Forelimb muscle (tissue), 1 donor: ENCODE results near the gene PRAMEF13. TPM values are rescaled to one million over a fixed set of nuclear protein-coding genes. Genes with fewer than 3 reads are reported as not detected.
"Not testable (repeated sequence)": the region's sequence is repeated elsewhere in the genome, so short reads cannot be mapped to it uniquely, and the experiment has no call there.

Experiments used
- DNase-seq: peaks from one replicate; pipeline ENCODE4 v3.0.0-alpha.2; 2013; ENCODE audit warnings: low read depth
- polyA plus RNA-seq: library from polyadenylated mRNA; unstranded; fragments of 120-200 nt; gene quantifications from one replicate; pipeline ENCODE4 v1.2.1, GENCODE V29; 2013; ENCODE audit not compliant: insufficient read length

The PRAMEF13 gene
- polyA plus RNA-seq, 1 donor, result not detected

- not testable (repeated sequence) for DNase-seq
Observed at GRCh38 chr1:13171548-13171947, 29.7 kb downstream of the PRAMEF13 start, which contains the start of gene PRAMEF9. TSS of gene PRAMEF9 (plus strand) at chr1:13171848. CDS start at chr1:13175281, 3,433 bp downstream.

DNA sequence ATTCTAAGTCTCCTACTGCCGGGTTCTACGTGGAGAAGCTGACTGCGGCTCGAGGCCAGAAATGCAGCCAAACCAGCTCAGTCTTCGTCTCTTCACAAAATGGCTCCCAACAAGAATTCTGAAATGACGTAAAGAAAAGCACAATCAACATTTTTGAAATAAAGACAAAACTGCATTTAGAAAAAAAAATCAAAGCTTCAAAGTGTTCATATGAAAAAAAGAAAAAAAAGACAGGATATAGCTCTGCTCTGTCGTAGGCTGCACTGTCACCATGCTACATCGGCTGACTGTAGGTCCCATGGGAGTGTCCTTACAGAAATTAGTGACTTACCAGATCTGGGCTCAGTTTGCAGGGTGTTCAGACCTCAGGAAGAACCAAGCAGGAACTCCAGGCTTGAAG is 35.7 kb downstream of the PRAMEF13 start, which contains the start of gene HNRNPCL4:
Gene HNRNPCL4 (minus strand): TSS at position 101 of the 400 bp plus-strand sequence. CDS start 164 bp downstream, outside the sequence.
- DNase-seq, result not testable (repeated sequence)

DNA sequence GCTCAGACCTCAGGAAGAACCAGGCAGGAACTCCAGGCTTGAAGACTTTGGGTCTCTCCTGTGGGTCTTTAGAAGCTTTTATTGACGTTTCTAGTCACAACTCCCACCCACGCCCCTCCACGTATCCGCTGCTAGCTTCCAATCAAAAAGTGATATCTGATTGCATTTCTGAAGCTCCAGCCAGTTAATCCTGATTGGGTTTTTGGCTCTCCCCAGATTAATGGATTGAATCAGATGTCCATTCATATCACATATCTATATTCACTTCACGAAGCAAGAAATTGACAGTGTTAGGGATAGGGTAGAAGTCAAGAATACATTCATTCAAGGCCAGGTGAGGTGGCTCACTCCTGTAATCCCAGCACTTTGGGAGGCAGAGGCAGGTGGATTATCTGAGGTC is 45.3 kb downstream of the PRAMEF13 start, which contains the start of gene PRAMEF26:
Gene PRAMEF26 (minus strand): TSS at position 101 of the 400 bp plus-strand sequence. CDS start 2,914 bp downstream, outside the sequence.
- not testable (repeated sequence) for DNase-seq

Other genes starting within 250 kb of the PRAMEF13 start
- gene PRAMEF27, start 144.8 kb downstream of the PRAMEF13 start, polyA plus RNA-seq, result not detected
- not detected for gene HNRNPCL3, start 140.6 kb downstream of the PRAMEF13 start, polyA plus RNA-seq
- gene PRAMEF25, start 130.6 kb downstream of the PRAMEF13 start, polyA plus RNA-seq, result not detected
- not detected for gene HNRNPCL2, start 84.6 kb downstream of the PRAMEF13 start, polyA plus RNA-seq
- gene PRAMEF26, start 45.4 kb downstream of the PRAMEF13 start, polyA plus RNA-seq, result not detected
- 0.20 TPM for gene HNRNPCL4, start 35.8 kb downstream of the PRAMEF13 start, polyA plus RNA-seq
- not detected for gene PRAMEF9, start 29.6 kb downstream of the PRAMEF13 start, polyA plus RNA-seq
- gene PRAMEF18, start 24.7 kb upstream of the PRAMEF13 start, polyA plus RNA-seq, result not detected
- gene PRAMEF5, start 52.8 kb upstream of the PRAMEF13 start, polyA plus RNA-seq, result not detected
- not detected for gene PRAMEF8, start 83.7 kb upstream of the PRAMEF13 start, polyA plus RNA-seq
- gene PRAMEF33, start 102.1 kb upstream of the PRAMEF13 start, polyA plus RNA-seq, result not detected
- gene PRAMEF15, start 114.2 kb upstream of the PRAMEF13 start, polyA plus RNA-seq, result not detected
- gene PRAMEF14, start 145.7 kb upstream of the PRAMEF13 start, polyA plus RNA-seq, result not detected
- not detected for gene PRAMEF19, start 170.5 kb upstream of the PRAMEF13 start, polyA plus RNA-seq
- gene PRAMEF17, start 188.2 kb upstream of the PRAMEF13 start, polyA plus RNA-seq, result not detected
- not detected for gene PRAMEF20, start 209.0 kb upstream of the PRAMEF13 start, polyA plus RNA-seq